GM20000 (cell line): ENCODE results near the gene UBE2G2.
A peak's percentile ranks its signal among the peaks of the same experiment; 100 is the strongest.

Experiments used
- DNase-seq: peaks from one replicate; pipeline ENCODE4 v3.0.0; 2012; ENCODE audit warnings: low spot score
- TF ChIP-seq, protein P1 (sequence below): IDR thresholded peaks from 2 replicates; pipeline ENCODE4 v1.5.1; 2012; ENCODE audit warnings: mild to moderate bottlenecking, control low read depth; ENCODE audit errors: extremely low read depth, missing control alignments

Gene UBE2G2

DNA sequence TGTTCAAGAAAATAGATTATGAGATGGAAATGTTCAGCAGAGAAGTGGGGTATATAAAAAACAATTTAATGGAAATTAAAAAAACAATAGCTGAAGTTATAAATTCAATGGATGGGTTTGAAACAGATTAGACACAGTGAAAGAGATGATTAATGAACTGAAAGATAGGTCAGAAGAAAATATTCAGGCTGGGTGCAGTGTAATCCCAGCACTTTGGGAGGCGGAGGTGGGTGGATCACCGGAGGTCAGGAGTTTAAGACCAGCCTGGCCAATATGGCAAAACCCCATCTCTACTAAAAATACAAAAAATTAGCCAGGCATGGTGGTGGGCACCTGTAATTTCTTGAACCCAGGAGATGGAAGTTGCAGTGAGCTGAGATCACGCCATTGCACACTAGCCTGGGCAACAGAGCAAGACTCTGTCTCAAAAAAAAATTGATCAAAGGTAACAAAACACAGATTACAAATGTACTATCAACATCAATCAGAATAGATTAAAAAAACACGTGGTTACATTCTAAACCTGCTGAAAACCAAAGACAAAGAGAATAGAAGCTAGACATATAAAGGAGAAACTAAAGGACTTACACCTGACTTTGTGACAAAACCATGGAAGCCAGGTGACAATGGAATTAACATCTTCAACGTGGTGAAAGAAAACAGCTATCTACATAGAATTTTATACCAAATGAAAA is 21.0 kb upstream of the UBE2G2 start:
- DNase-seq = no peak
- TF ChIP-seq, protein P1, sequence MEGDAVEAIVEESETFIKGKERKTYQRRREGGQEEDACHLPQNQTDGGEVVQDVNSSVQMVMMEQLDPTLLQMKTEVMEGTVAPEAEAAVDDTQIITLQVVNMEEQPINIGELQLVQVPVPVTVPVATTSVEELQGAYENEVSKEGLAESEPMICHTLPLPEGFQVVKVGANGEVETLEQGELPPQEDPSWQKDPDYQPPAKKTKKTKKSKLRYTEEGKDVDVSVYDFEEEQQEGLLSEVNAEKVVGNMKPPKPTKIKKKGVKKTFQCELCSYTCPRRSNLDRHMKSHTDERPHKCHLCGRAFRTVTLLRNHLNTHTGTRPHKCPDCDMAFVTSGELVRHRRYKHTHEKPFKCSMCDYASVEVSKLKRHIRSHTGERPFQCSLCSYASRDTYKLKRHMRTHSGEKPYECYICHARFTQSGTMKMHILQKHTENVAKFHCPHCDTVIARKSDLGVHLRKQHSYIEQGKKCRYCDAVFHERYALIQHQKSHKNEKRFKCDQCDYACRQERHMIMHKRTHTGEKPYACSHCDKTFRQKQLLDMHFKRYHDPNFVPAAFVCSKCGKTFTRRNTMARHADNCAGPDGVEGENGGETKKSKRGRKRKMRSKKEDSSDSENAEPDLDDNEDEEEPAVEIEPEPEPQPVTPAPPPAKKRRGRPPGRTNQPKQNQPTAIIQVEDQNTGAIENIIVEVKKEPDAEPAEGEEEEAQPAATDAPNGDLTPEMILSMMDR = no peak

DNA sequence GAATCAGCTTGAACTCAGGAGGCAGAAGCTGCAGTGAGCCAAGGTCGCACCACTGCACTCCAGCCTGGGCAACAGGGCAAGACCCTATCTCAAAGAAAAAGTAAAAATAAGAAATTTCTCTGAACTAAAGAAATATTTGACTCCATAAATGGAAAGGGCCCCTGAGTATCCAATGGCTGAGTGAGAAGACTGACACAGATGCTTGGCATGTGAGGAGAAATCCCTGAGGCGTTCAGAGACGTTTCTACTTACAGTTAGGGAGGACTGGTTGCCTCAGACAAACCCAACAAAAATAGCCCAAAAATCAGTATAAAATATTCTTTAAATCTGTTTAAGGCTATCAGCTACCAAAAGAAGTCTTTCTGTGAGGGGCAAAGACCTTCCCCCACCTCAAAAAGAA is 19.2 kb upstream of the UBE2G2 start:
- no peak for DNase-seq
- TF ChIP-seq, protein P1 = no peak

DNA sequence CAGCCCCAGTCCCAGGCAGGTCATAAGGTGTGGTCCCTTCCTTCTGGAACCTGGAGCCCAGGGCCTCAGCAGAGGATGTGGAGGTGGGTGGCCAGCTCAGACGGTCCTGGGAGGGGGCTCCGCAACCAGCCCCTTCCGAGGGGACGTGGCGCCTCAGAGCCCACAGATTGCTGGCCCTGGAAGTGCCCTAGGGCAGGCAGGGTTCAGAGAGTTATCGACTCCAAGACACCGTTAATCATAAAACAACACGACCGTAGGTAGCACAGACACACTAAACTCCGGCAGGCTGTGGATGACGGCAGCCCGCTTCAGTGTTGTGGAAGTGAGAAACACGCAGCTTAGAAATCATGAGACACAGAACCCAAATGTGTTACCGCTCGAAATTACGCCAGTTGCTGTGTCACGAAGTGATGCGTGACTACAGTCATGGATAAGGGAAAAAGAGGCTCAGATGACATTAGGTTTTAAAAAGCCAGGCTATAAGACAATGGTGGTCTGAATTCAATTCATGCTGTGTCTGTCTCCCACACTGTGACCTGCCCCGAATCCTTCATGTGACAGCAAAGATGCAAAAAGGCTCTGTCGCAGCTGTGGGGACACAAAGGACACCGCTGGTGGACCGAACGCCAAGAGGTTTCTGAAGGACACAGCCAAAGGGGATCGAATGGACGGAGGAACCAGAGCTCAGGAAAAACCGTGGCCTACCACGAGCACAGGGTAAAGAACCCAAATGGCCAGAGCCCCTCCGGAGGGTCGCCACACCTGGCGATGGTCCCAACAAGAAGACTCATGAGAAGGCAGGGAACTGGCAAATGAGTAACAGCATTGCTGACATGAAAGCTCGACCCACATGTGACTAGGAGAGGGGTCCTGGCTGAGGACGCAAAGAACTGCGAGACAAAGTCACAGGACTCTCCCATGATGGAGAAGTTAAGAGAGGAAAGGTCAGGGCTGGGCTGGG is 17.9 kb upstream of the UBE2G2 start:
- TF ChIP-seq, protein P1 = no peak

DNA sequence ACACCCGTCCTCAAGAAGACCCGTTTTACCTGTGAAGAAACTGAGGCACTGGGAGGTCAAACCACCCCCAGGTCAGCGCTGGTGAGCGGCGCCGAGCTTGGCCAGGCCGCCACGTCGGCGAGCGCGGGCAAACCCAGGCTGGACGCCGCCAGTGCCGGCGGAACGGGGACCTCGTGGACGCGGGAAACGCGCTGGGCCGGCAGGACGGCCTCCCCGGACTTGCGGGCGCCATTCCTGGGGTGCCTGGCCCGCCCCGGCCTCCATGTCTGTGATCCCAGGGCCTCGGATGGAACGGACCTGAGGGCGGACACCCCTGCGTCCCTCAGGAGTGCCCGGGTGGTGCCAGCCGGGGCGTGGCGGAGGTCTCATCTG is 17.0 kb upstream of the UBE2G2 start:
- TF ChIP-seq, protein P1 = no peak
- DNase-seq = no peak

More for the DNA sequence above, 17.9 kb upstream of the UBE2G2 start:
- no peak for DNase-seq

DNA sequence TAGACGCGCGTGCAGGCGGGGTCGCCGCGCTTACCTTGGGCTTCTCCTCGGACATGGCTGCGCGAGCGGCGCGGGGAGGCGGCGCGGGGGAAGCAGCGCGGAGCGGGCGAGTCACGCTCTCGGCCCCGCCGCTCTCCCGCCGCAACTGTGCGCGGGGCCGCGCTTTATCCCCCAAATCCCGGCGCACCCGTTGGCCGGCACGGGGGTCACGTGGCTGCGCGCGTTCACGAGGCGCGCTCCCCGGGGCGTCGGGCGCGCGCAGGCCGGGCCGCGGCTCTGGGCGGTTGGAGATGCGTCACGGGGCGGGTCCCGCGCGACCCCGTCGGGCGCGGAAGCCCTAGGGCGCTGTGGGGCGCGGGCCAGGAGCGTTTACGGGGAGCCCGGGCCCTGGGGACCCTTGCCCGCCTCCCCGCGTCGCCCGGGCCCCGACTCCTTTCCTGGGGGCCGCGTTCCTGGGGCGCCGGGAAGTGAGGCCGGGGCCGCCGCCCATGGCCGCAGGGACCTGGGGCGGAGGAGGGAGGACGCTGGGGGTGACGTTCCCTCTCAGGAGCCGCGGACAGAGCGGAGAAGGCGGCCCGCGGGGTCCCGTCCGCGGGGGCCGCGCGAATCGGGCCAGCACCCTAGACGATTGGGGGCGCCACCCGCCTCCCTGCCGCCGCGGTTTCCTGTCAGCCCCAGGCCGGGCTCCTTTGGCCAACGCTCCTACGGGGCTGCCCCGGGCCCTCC is 16.5 kb upstream of the UBE2G2 start, which contains the start of gene SUMO3:
Gene SUMO3 (minus strand): TSS at position 149 of the 726 bp plus-strand sequence. CDS start 94 bp downstream, at position 55.
- DNase-seq = peak; percentile 98
- TF ChIP-seq, protein P1 = no peak

DNA sequence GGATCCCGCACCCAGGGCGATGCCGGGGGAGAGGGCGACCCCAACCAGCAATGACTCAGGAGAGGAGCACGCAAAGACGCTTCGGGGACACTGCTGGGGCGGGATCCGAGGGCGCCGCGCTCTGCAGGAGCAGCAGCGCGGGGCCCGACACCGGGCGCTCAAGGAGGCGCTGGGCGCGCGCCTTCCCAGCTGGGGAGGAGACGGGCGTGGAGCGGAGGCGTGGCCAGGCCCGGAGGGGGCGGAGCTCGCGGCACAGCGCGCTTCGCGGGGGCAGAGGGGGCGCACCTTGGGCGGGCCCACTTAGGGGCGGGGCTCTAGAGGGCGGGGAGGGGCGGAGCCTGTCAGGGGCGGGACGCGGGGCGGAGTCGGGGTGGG is 15.9 kb upstream of the UBE2G2 start:
- DNase-seq = peak; percentile 100
- TF ChIP-seq, protein P1 = no peak
